ENCODE results near the gene TRPV2. TPM values are rescaled to one million over a fixed set of nuclear protein-coding genes. Genes with fewer than 3 reads are reported as not detected.

The TRPV2 gene
- total RNA-seq, 1 donor, result 71.3 TPM

- peaks cover 29% of the 10 kb centered on the region for H3K4me1 ChIP-seq (ENCODE audit: insufficient read depth, low read length)
- H3K9me3 ChIP-seq (ENCODE audit: low read depth, low read length), result no peaks in the 10 kb centered on the region
- peak; percentile 88 for DNase-seq (ENCODE audit: insufficient read length, low spot score, missing footprints)
- H3K27ac ChIP-seq (ENCODE audit: low read depth, low read length), result peak overlapping the region; percentile 46
- H3K4me2 ChIP-seq (ENCODE audit: insufficient read depth, low read length), result peak overlapping the region; percentile 45
- peaks cover 17% of the 10 kb centered on the region for H4K20me1 ChIP-seq (ENCODE audit: insufficient read depth, low read length)
- no peaks in the 10 kb centered on the region for H3K27me3 ChIP-seq (ENCODE audit: insufficient read depth, low read length)
- H3K4me3 ChIP-seq (ENCODE audit: insufficient read depth, low read length), result no peak overlapping the region
- peaks cover 20% of the 10 kb centered on the region for H3K79me2 ChIP-seq (ENCODE audit: insufficient read depth, low read length)
- H2AFZ ChIP-seq (ENCODE audit: low read length), result peak overlapping the region; percentile 20
- TF ChIP-seq CTCF (IDR thresholded peaks at IDR 0.05; ENCODE audit: extremely low read depth, low read depth, low read length), result no peak
- peaks cover 12% of the 10 kb centered on the region for H3K36me3 ChIP-seq (ENCODE audit: insufficient read depth, low read length)
Measured at GRCh38 chr17:16377941-16378341, 37.4 kb upstream of the TRPV2 start.

- peaks cover 29% of the 10 kb centered on the region for H3K79me2 ChIP-seq (ENCODE audit: insufficient read depth, low read length)
- H3K9me3 ChIP-seq (ENCODE audit: low read depth, low read length), result no peaks in the 10 kb centered on the region
- peaks cover 25% of the 10 kb centered on the region for H4K20me1 ChIP-seq (ENCODE audit: insufficient read depth, low read length)
- no peaks in the 10 kb centered on the region for H3K27me3 ChIP-seq (ENCODE audit: insufficient read depth, low read length)
- no peak overlapping the region for H3K4me3 ChIP-seq (ENCODE audit: insufficient read depth, low read length)
- peaks cover 35% of the 10 kb centered on the region for H3K4me1 ChIP-seq (ENCODE audit: insufficient read depth, low read length)
- TF ChIP-seq CTCF (IDR thresholded peaks at IDR 0.05; ENCODE audit: extremely low read depth, low read depth, low read length), result no peak
- peak overlapping the region; percentile 69 for H3K27ac ChIP-seq (ENCODE audit: low read depth, low read length)
- peak overlapping the region; percentile 45 for H2AFZ ChIP-seq (ENCODE audit: low read length)
- H3K36me3 ChIP-seq (ENCODE audit: insufficient read depth, low read length), result peaks cover 19% of the 10 kb centered on the region
- H3K4me2 ChIP-seq (ENCODE audit: insufficient read depth, low read length), result peak overlapping the region; percentile 45
- DNase-seq (ENCODE audit: insufficient read length, low spot score, missing footprints), result no peak
Measured at GRCh38 chr17:16378636-16379282, 36.6 kb upstream of the TRPV2 start.

GRCh38 chr17:16379654-16380053 is 35.7 kb upstream of the TRPV2 start:
- TF ChIP-seq CTCF (IDR thresholded peaks at IDR 0.05; ENCODE audit: extremely low read depth, low read depth, low read length), result no peak
- Histone ChIP-seq H3K79me2 (ENCODE audit: insufficient read depth, low read length) (peaks cover 38% of the 10 kb centered on the region), H3K27ac (ENCODE audit: low read depth, low read length) (no peak overlapping the region)

GRCh38 chr17:16380640-16381495 is 34.5 kb upstream of the TRPV2 start, which contains the start of gene UBB:
Gene UBB (plus strand): TSS chr17:16381091. CDS start chr17:16381908, 817 bp downstream.
- peak within 1 kb of the TSS; percentile 100 for H2AFZ ChIP-seq (ENCODE audit: low read length)
- H3K9me3 ChIP-seq (ENCODE audit: low read depth, low read length), result no peaks in the 10 kb centered on the region
- H3K79me2 ChIP-seq (ENCODE audit: insufficient read depth, low read length), result peaks cover 38% of the 10 kb centered on the region
- peaks cover 28% of the 10 kb centered on the region for H3K4me1 ChIP-seq (ENCODE audit: insufficient read depth, low read length)
- no peaks in the 10 kb centered on the region for H3K27me3 ChIP-seq (ENCODE audit: insufficient read depth, low read length)
- peak; percentile 95 for DNase-seq (ENCODE audit: insufficient read length, low spot score, missing footprints)
- peak within 1 kb of the TSS; percentile 99 for H3K27ac ChIP-seq (ENCODE audit: low read depth, low read length)
- H3K36me3 ChIP-seq (ENCODE audit: insufficient read depth, low read length), result peaks cover 19% of the 10 kb centered on the region
- peak within 1 kb of the TSS; percentile 96 for H3K4me2 ChIP-seq (ENCODE audit: insufficient read depth, low read length)
- H4K20me1 ChIP-seq (ENCODE audit: insufficient read depth, low read length), result peaks cover 36% of the 10 kb centered on the region
- TF ChIP-seq CTCF (IDR thresholded peaks at IDR 0.05; ENCODE audit: extremely low read depth, low read depth, low read length), result no peak
- H3K4me3 ChIP-seq (ENCODE audit: insufficient read depth, low read length), result peak within 1 kb of the TSS; percentile 95

More at GRCh38 chr17:16379654-16380053, 35.7 kb upstream of the TRPV2 start:
- Histone ChIP-seq H3K27me3 (ENCODE audit: insufficient read depth, low read length) (no peaks in the 10 kb centered on the region), H3K4me3 (ENCODE audit: insufficient read depth, low read length) (no peak overlapping the region), H3K4me2 (ENCODE audit: insufficient read depth, low read length) (no peak overlapping the region), H3K36me3 (ENCODE audit: insufficient read depth, low read length) (peaks cover 19% of the 10 kb centered on the region), H4K20me1 (ENCODE audit: insufficient read depth, low read length) (peaks cover 34% of the 10 kb centered on the region), H3K9me3 (ENCODE audit: low read depth, low read length) (no peaks in the 10 kb centered on the region), H3K4me1 (ENCODE audit: insufficient read depth, low read length) (peaks cover 28% of the 10 kb centered on the region), H2AFZ (ENCODE audit: low read length) (no peak overlapping the region)
- no peak for DNase-seq (ENCODE audit: insufficient read length, low spot score, missing footprints)

Measured in osteoblast (primary cell).